GM21381 (cell line): ENCODE data around the gene STAMBPL1.

Source experiments
- ATAC-seq: cut with Tn5 transposase; IDR thresholded peaks from one replicate; pipeline ENCODE4 v1.9.1; 2021; ENCODE audit warnings: mild to moderate bottlenecking, moderate library complexity; ENCODE audit not compliant: unreplicated experiment

Gene STAMBPL1

DNA sequence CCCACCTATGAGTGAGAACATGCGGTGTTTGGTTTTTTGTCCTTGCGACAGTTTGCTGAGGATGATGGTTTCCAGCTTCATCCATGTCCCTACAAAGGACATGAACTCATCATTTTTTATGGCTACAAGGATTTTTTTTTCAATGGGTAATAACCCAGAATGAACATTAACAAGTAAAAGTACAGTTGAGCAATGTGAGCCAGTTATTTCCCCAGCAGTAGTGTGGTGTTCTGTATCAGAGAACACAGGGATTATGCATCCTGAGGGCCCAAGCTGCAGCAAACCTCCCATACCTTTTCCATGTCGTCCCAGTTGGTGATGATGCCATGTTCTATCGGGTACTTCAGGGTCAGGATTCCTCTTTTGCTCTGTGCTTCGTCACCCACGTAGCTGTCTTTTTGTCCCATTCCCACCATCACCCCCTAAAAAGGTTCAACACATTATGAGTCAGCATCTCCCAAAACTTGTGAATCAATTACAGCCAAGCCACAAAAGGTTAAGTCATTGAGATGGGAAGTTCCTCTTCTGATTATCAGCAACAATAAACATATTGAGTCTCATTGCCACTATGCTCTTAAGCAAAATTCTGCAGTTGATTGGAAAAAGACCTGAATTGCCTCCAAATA is 67.0 kb downstream of the STAMBPL1 start:
- ATAC-seq, result no peak

DNA sequence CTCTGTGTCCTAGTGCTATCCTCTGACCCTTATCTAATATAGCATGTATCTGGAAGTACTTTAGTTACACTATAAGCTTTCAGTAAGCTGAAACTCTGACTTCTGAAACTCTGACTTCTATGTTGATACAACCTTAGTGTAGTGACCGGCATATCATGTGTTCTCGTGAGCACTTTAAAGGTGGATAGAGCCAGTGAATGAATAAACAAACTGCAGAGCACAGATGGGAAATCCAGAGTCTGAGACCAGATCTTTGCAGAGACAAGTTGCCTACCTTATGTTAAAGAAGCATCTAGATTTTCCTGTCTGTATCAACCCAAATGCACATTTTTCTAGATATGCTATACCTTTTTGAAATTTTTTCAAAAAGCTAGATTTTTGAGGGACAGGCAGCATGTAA is 69.0 kb downstream of the STAMBPL1 start:
- no peak for ATAC-seq

DNA sequence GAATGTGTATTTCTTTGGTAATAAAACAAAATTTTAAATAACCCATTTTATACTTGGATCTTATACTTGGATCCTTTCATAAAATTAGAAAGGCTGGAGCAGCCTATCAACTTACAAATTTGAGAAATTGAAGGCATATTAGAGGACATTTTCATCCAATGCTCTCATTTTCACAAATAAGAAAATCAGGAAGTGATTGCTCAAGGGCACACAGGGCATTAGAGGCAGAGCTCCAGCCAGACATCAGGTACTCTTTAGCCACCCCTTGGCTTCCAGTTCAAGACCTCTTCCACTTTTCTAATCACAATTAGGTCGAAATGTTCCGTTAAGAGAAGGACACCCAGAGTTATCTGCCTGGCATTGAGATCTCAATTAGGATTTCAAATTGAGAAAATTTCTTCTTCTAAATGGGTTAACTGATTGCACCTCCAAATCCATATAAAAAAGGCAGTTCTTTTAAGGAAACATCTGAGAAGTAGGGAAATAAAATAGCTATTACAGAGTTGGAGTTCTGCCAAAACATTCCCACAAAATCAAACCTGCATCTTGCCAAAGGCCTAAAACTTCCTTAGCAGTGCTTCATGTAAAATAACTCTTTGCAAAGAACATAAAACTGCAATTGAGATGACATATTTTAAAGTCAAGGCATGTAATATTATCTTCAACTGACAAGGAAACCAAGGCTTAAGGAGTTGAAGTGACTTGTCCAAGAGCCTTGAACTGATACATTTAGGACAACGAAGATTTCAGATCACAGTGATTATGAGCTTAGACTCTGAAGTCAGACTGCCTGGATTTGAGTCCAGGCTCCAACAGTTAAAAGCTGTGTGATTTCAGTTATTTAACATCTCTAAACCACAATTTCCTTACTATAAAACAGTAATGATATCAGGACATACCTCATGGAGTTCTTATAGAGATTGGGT is 70.1 kb downstream of the STAMBPL1 start:
- ATAC-seq, result no peak

DNA sequence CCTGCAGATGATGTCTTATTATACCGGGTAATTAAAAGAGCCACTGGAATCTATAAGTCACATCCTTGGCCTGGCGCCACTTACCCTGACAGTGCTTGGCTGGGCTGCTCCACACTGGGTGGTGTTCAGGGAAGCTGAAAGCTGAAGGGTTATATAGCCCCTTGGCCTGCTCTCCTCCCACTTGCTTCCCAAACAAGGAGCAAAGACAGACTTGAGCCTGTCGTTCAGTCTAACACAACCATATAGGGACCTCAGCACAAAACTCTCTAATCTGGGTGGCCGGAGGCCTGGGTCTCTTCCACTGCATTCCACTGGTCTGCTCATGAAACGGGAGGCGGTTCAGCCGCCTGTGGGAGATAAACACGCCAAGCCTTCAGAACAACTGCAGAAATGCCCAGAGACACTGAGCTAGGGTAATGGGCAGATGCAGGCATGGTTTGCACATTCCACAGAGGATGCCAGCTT is 72.6 kb downstream of the STAMBPL1 start, which contains the start of gene ACTA2:
ACTA2 (minus strand) TSS at position 127 of the 465 bp plus-strand sequence. CDS start 3,843 bp downstream, outside the sequence.
- ATAC-seq, result no peak

DNA sequence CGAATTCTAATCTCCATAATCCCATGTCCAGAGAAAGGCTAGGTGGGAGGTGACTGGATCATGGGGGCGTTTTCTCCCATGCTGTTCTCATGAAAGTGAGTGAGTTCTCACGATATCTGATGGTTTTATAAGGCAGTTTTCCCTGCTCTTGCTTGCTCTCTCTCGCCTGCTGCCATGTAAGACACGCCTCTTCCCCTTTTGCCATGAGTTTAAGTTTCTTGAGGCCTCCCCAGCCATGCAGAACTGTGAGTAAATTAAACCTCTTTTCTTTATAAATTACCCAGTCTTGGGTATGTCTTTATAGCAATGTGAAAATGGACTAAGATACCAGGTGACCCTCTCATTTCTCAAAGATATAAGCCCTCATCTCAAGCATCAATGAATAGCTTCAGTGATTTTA is 73.6 kb downstream of the STAMBPL1 start:
- ATAC-seq, result no peak

DNA sequence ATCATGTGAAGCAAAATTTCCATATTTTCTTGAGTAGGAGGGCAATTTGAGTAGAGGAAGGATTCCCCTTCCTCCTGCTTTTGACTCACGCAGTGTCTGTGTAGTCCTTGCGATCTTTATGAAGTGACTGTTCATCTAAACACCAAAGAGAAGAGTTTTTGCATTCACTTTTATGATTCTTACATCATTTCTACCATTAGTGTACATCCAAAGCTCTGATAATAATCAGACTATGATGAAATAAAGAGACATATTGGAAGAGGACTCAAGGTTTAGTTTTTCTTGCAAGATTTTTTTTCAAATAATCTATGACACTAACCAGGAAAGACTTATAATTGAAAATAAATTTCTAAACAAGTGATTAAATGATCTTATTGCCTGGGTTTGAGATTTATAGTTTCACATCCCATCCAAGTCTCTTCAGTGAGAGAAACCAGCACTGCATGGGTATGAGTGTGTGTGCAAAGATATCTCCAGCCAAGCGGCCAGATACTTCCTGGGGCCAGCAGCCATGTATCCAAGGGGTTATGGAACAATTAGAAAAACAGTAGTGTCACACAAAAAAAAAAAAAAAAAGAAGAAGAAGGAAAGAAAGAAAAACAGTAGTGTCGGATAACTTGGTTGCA is 74.5 kb downstream of the STAMBPL1 start:
- no peak for ATAC-seq

DNA sequence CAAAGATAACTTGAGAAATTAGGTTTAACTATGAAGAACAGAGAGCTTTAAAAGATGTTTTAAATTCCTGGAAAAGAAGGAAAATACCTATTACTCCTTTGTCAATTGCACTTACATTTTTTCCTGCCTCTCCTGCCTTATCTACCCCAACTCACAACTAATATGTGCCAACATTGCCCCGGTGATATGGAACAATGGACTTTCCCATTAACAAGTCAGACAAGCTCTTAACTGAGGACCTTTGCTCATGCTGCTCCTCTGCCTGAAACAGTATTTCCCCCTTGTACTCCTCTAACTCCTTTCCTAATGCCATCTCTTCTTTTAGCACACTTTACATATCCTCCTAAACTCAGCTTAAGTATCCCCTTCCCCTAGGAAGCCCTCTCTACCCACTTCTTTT is 77.3 kb downstream of the STAMBPL1 start:
- ATAC-seq, result no peak

DNA sequence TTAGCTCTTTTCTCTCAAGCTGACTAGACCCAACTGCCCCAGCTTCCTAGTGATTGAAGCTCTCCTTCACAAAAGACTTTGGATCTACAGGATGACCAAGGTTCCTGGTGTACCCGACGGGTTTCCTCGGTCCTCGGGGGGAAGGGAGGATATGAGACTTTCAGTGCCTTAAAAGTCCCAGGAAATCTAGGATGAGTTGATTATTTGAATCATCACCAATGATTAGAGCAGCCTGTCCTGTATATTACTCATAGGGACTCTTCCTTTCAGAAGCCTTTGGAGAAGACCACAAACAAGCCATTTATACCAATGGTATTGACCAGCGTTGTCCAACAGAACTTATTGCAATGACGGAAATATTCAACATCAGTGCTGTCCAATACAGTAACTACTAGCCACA is 78.7 kb downstream of the STAMBPL1 start:
- no peak for ATAC-seq

DNA sequence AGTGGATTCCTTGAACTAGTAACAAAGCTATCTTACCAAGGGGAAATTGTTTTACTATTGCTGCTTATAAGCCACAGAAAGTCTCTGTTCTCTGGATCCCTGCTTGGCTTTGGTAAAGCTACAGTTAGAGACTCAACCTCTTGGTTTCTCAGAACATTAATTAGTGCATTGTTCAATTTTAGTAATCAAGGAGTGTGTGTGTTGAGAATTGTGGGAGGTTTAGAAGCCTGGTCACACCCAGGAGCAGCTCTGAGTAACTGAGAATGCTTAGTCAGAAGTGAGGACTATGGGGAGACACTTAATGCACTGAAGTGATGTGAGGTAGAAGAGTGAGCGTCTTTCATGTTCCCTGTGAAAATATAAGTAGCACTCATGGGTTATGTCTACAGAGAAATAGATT is 80.8 kb downstream of the STAMBPL1 start:
- no peak for ATAC-seq

DNA sequence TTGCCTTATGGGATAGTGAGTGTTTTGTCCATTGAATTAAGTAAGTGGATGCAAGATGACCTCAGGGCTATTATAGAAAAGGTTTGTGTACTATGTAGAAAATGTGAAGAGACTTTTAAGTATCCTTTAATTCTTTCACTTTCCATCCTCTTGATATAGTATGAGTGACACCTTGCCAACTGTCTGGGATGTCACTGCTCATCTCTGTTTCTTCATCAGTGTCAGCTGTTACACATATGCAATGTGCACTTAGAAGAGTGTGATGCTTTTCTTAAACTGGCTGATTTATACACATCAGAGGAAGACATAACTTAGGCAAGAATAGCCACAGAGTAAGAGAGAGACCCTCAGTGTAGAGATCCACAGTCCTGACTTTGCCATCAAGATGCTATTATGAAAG is 81.2 kb downstream of the STAMBPL1 start:
- ATAC-seq, result no peak

DNA sequence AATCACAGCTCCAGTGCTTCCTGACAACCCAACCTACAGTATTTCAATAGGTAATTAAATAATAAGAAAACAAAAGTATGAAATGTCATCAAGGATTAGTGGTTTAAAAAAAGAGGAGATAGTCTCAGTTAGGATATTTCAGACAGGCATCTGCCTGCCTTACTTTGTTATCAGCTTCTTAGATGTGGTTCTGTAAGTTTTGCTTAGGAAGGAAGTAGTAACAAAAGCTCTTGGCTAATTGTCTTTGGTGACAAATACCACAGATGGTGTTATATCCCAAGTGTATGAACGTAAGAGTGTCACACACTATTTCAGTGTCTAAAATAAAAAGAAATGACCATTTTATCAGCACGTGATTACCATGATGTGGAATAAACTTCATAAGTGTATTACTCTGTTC is 82.3 kb downstream of the STAMBPL1 start:
- no peak for ATAC-seq

DNA sequence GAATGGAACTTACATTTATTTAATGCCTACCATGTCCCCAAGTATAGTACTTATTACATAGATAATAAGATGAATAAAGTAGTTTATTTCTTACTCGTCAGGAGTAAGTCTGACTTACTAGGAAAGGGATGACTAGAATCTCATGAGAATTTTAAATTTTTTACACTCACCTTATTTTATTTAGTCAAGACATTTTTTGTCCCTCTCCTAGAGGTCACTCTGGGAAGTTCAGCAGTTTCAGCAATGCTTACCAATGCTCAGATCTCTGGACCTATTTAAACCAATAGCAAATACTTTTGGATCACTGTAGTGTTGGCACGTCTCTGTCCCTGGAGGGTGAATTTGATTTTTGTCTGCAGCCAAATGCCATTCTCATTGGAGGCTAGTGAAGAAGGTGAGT is 83.3 kb downstream of the STAMBPL1 start:
- ATAC-seq, result no peak

DNA sequence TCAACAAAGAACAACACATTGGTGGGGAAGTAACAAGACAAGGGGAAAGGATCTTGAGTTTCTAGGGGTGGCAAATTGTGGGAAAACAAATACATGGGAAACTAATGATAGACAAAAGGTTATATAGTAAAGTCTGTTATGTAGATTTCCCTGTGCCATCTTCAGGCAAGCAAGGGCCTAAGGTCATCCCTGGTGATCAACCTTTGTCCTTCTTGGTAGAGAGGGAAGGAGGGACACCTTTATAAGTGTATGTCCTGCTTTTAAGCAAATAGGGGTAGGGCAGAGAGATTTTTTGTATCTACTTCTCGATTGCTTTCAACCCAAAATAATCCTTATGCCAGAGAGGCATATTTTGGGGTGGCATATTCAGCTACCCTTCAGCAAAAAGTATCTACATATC is 84.3 kb downstream of the STAMBPL1 start:
- ATAC-seq, result no peak

DNA sequence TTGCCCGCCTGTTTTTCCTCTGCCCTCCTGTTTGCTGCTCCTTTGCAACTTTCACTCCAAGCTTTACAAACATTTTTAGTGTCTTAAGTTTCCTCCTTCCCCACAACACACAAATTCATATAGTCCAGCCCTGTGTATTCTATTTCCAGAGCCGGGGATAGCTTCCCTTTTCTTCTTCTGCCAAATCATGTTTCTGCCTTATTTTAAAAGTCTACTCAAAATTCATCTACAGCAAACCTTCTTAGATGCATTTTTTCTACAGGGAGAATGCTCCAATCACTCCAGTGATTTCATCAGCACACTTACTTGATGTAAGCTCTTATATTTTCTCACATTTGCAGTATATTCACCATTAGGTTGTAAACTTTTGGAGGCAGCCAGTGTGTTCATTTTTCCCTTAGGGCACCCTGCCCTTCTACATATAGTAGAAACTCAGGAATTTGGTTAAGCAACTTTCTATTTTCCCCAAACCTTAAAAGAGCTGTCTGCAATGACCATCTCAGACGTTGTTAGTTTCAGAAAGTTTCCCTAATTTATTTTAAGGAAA is 84.9 kb downstream of the STAMBPL1 start:
- no peak for ATAC-seq

DNA sequence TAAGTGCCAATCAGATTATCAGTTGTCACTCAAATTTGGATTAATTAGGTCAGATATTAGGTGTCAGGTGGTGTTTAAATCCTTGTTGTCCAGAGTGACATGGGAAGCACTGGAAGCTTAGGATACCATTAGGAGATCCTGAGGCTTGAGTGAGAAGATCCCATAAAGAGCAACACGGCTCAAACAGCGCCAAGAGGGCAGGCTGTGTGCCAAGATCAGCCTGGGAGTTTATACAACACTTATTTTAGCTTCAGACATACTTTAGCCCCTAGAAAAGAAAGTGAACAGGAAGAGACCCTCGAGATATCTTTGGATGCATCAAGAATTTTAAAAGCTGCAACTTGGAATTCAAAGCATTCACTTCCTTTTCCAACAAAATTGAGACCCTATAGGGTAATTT is 86.8 kb downstream of the STAMBPL1 start:
- no peak for ATAC-seq

DNA sequence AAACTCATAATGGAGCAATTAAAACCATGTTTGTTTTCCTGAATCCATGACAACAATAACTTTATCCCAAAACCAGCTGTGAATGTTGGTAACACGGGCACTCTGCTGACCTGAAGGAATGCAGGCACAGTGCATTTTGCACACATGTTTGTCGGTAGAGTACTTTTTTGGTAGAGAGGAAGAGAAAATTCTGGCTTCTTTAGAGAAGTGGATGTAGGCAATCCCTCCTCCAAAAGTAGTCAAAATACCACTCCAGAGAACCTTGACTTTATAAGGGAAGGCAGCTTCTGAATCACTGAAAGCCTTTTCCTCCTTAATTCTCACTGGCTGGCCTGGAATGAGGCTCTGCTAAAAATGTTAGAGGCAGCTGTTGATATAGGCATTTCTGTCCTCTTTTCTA is 88.3 kb downstream of the STAMBPL1 start:
- no peak for ATAC-seq

DNA sequence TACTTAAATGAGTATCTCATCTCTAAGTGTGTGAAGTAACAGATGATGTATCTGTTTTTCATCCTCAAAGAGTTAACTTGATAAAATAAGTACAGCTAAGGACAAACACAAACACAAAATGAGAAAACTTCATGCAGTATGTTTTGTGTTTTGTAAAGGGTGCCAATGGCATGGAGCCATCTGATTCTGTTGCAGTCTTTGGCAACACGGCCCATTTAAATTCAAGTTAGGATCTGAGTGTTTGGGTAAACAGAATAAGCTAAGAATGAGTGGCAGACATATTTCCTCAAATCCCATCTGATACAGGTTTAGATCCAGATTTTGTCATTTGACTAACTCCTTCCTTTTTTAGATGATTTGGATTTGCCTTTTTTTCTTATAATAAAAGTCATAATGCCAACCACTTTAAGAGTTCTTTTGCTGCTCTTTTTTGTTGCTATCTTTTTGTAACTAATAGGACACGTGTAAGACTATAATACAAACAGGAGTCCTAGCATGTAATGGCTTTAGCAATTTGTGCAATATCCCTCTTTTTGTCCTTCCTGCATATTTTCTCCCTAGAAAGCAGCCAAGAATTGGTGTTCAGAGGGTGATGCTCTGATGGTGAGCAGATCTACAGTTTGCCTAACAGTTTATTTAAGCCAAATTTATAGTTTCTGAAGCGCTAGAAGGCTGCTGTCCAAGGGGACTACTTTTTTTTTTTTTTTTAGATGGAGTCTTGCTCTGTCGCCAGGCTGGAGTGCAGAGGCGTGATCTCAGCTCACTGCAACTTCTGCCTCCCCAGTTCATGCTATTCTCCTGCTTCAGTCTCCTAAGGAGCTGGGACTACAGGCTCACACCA is 91.4 kb downstream of the STAMBPL1 start:
- ATAC-seq, result no peak
